Hematopoietic multipotent progenitor cell treated with erythropoietin and hydrocortisone succinate and interleukin-3 and kit ligand, for 15 days (in vitro differentiated cells): ENCODE measurements around the gene ALKBH1.
"Not testable (repeated sequence)": the region's sequence is repeated elsewhere in the genome, so short reads cannot be mapped to it uniquely, and the experiment has no call there.

Source experiments
- DNase-seq: peaks from one replicate; pipeline ENCODE4 v3.0.0-alpha.2; 2015; ENCODE audit warnings: low spot score

The ALKBH1 gene

DNA sequence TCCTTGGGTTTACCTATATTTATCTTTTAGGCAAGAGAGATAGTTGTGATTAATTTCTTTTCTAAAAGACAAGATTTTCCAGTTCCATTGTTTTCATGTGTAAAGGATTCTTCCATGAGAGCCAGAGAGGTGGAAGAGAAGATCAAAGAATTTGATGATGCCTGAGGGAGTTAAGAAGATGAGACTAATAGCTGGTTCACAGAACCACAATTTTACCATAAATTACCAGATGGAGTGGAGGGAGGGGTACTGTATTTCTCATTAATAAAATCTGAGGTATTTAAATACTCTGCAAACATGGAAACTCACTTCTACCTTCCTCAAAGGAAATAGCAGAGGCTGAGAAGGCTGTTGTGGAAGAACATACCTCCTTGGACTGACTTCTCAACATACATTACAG lies 34.6 kb downstream of the ALKBH1 start:
- DNase-seq, result no peak

DNA sequence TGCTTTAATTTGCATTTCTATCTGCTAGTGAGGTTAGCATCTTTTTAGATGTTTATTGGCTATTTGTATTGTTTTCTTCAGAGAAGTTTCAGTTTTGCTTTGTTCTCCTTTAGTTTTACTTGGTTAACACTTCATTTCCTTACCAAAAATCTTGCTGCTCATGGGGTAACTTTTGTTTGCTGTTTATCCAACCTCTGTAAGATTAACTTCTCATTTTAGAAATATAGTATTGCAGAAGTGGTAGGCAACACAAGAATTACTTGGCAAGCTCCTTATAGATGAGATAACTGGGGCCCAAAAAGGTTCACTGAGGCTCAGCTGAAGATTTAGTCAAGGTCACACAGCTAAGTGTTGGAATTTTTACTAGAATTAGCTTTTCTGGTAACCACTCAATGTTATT lies 40.5 kb downstream of the ALKBH1 start:
- no peak for DNase-seq

- DNase-seq, result no peak
Measured at GRCh38 chr14:77663293-77663692, 44.5 kb downstream of the ALKBH1 start.

- not testable (repeated sequence) for DNase-seq
Measured at GRCh38 chr14:77661562-77661961, 46.3 kb downstream of the ALKBH1 start.

DNA sequence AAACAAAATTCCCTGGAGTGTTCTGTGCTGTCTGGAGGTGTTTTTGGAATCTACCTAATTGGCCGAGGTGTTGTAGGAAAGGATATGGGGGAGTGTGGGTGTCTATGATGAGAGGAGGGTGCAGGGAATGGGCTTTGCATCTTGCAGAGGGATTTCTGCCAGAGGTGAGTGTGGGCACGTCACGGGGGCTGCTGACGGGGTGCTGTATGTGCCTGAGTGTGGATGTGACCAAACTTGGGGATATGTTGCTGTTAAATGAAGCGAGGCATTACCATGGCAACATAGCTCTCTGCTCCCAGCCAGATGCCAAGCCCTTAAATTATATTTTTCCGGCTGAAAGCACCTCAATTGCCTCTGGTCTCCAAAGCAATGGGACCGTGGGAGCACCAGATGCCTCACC lies 47.1 kb downstream of the ALKBH1 start:
- DNase-seq, result no peak

GRCh38 chr14:77659831-77660230 lies 48.0 kb downstream of the ALKBH1 start:
- DNase-seq, result no peak

GRCh38 chr14:77657280-77657679 lies 50.5 kb downstream of the ALKBH1 start:
- DNase-seq, result no peak

- no peak for DNase-seq
Measured at GRCh38 chr14:77654001-77654441, 53.8 kb downstream of the ALKBH1 start.

DNA sequence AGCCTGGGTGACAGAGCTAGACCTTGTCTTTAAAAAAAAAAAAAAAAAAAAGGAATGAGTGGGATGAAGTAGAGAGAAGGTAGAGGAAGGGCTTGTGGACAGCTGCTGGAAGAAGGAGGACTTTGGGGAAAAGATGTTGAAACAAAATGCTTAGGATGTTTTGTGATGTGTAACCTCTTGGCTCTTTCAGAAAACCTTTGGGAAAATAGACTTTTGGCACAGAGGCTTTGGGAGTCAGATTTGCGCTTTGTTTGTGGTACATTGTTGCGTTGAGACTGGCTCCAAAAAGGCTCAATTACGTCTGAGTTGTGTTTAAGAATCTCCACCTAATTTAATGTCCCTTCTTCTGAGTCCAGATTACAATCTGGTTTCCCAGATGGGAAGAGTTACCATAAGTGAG lies 58.5 kb downstream of the ALKBH1 start:
- no peak for DNase-seq

GRCh38 chr14:77648520-77649200 lies 59.2 kb downstream of the ALKBH1 start:
- no peak for DNase-seq

DNA sequence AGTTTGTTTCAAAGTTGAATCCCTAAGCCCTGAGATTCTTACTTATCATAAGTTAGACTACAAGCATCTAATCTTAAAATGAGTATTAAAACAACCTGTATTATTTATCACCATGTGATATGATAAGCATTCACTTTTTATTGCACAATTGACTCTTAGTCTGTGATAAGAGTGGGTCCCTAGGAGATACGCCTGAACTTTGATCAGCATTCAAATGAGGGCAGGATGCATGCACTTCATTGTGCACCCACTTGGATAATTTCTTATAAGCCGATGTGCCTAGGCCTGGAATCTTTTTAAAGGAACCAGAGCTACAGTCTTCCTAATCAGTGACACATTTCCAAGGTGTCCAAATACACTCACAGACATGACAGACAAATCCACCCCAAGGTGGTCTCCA lies 60.0 kb downstream of the ALKBH1 start:
- no peak for DNase-seq

DNA sequence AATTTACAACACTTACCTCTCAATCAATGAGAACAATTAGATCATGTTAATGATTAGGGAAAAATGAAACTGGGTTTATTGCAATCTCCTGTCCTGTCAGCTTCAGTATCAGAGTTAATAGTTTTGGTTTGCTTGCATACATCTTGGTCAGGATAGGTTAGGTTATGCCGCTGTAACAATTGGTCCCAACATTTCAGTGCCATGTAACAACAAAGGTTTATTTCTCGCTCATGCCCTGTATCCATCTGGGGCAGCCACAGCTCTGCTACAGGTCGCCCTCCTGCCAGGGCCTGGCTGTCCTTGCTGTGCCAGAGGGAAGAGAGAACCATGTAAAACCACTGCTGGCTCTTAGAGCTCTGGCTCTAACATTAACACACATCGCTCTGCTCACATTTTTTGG lies 60.9 kb downstream of the ALKBH1 start:
- no peak for DNase-seq

- peak; percentile 69 for DNase-seq
Measured at GRCh38 chr14:77645520-77646230, 62.1 kb downstream of the ALKBH1 start.

- DNase-seq, result no peak
Measured at GRCh38 chr14:77642407-77642806, 65.4 kb downstream of the ALKBH1 start.

GRCh38 chr14:77641534-77642341 lies 66.1 kb downstream of the ALKBH1 start:
- DNase-seq, result peak; percentile 67

GRCh38 chr14:77640756-77641533 lies 66.9 kb downstream of the ALKBH1 start:
- DNase-seq, result no peak

- DNase-seq, result no peak
Measured at GRCh38 chr14:77638771-77639171, 69.1 kb downstream of the ALKBH1 start.

DNA sequence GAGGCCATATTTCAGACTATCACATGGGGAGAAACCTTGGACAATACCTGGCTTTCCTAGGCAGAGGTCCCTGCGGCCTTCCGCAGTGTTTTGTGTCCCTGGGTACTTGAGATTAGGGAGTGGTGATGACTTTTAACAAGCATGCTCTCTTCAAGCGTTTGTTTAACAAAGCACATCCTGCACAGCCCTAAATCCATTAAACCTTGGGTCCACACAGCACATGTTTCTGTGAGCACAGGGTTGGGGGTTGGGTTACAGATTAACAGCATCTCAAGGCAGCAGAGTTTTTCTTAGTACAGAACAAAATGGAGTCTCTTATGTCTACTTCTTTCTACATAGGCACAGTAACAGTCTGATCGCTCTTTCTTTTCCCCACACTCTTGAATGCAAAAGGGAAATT lies 72.0 kb downstream of the ALKBH1 start:
- not testable (repeated sequence) for DNase-seq

GRCh38 chr14:77635466-77635865 lies 72.4 kb downstream of the ALKBH1 start:
- DNase-seq, result not testable (repeated sequence)

- no peak for DNase-seq
Measured at GRCh38 chr14:77630111-77630510, 77.7 kb downstream of the ALKBH1 start.

GRCh38 chr14:77625360-77625759 lies 82.5 kb downstream of the ALKBH1 start:
- no peak for DNase-seq

GRCh38 chr14:77623201-77623600 lies 84.6 kb downstream of the ALKBH1 start:
- no peak for DNase-seq
